SK-N-DZ (cell line): ENCODE results near the gene TRIM44.
A peak's percentile ranks its signal among the peaks of the same experiment; 100 is the strongest.

ENCODE experiments used
- DNase-seq: peaks from one replicate; pipeline ENCODE4 v3.0.0-alpha.2; 2015; ENCODE audit warnings: low spot score

The TRIM44 gene

DNA sequence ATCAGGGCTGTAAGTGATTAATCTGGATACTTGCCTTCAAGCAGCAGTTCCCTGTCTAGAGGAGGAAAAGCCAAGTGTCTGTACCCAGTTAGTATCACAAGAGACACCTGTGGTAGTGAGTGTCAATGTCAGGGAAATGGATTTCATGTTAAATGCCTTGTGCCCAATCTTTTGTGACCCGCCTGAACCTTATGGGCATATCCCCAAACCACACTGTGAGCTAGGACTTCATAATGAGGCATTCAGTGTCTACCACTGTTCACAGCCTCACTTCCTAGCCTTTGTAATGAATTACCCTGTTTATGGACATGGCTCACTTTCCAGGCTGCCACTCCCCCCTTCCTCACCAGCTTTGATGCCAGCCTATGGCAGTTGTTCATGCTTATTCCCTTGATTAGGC is 125.1 kb downstream of the TRIM44 start:
- no peak for DNase-seq

DNA sequence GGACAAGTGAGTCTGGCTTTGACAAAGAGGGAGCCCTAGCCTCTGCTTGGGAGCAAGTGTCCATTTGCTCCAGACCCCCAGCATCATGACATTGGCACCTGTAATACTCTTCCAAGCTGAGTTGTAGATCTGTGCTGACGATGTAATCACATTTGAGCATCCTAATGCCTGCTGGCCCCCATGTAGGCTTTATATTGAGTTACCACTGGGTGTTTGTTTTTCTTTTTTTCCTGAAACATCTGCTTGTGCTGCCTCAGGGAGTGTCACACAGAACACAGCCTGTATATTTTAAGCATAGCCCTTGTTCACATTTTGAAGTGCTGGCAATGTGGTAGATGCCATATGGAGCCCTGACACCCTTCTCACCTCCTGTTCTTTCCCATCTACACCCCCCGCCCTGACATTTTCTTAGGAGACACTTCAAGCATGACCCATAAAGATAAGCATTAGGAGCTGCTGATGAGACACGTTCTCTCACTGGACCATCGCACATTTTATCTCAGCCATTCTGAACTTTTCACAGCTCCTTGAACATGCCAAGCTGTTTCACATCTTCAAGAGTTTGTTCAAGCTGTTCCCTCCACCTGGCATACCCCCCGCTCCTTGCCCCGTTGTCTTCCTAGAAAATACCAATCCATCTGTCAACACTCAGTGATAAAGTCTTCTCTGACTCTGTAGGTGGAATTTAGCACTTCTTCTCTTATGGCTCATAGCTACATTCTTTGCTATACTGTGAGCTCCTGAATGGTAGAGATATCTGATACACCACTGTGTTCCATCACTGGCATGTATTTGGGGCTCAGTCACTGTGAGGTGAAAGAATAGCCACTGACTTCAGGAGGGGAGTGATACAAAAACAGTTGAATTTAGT is 128.7 kb downstream of the TRIM44 start:
- DNase-seq: peak; percentile 35

DNA sequence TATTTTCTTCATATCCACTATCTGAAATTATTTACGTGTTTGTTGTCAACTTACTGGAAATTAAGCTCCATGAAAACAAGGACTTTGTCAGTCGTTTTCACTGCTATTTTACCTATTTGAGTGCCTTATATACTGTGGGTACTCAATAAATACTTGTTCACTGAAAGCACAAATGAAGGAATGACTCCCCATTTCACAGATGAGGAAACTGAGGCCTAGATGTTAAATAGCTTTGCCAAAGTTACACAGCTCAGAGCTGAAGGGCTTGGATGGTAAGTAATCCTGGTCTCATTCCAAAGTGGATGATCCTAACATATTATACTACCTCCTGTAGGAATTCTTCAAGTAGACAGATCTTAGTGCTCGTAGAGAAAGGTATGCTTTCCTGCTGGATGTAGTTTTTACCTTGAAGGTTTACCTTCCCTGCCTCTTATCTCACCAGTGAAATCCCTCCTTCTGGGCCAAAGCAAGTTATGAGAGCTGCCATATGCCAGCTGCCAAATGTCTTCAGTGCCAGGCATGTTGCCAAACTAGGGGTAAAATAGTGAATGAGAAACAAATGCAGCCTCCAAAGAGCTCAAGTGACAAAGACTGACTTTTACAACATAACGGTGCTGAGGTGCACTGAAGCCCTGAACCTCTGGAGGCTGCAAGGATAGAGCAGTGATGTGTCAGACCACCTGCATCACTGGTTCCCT is 129.7 kb downstream of the TRIM44 start:
- no peak for DNase-seq

GRCh38 chr11:35792846-35793192 is 130.2 kb downstream of the TRIM44 start:
- DNase-seq: no peak

DNA sequence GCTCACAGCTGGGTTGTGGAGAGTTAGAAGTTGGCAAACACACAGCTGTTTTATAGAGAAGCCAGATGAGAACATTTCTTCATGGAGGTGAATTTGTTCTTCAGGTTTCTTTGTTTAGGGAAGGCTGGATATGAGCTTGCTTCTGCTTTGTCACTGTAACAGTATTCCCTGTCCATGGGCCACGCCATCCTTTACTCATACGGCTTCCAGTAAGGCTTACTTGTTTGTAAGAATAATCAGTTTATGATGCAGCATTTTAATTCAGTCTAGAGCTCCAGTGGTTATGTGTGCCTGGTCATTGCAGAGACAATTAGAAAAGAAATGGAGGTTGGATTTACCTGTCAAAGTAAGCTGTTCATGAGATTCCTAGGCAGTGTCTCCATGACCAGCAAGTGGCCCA is 131.8 kb downstream of the TRIM44 start:
- no peak for DNase-seq

DNA sequence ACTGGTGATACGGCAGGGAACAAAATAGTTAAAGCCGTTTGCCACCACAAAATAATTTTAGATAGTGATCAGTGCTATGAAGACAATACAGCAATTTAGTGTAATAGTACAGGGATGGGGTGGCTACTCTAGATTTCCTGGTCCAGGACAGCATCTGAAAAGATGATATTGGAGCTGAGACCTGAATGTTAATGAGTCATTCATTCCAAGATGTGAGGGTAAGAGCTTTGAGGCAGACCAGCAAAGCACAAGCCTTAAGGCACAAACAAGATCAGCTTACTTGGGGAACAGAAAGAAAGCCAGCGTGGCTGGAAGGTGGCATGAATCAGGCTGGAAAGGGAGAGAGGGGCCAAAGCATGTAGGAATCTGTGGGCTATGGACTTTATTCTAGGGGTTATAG is 132.3 kb downstream of the TRIM44 start:
- no peak for DNase-seq

DNA sequence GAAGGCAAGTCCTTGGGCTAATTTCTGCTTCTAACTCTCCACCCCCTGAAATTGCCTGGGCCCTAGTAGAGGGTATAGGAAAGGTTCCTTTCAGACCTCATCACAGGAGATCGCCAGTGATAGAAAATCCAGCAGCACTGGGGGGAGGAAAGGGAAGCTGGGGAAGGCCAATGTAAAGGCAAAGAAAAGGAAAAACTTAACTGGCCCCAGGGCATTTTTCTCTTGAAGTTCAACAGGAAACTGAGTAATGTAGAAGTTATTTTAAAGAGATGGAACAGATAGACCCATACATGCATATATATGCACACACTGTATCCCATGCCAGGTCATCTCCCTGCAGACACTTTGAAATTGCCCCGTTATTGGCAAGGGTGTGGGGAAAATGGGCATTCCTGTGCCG is 134.0 kb downstream of the TRIM44 start:
- no peak for DNase-seq

DNA sequence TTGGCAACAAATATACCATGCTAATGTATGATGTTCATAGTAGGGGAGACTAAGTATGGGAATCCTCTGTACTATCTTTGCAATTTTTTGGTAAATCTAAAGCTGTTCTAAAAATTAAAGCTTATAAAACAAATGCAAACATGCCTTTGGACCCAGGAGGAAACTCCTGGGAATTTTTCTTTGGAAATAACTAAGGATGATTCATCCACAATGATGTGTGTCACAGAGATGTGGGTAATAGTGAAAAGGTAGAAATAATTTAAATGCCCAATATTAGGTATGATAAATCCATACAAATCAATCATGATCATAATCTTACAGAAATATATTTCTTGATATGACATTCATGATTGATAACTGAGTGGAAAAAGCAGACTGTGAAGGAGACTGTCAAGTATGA is 135.8 kb downstream of the TRIM44 start:
- no peak for DNase-seq

DNA sequence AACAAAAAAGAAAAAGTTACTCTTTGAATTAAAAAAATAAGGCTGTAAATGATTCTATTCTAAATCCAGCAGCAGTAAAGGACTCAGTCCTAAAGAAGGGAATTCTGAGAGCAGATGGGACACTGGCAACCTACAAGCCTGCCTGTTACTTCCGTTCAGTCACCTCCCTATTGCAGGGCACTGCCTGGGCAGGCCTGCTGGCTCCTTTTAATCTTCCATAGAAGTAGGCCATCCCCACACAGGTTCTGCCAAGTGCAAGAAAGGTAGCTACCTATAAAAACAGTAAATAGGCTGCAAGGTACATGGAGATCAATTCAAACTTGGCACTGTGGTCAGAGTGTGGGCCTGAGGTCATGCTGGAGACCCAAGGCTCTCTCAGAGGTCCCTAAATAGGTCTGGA is 136.4 kb downstream of the TRIM44 start:
- DNase-seq: no peak

DNA sequence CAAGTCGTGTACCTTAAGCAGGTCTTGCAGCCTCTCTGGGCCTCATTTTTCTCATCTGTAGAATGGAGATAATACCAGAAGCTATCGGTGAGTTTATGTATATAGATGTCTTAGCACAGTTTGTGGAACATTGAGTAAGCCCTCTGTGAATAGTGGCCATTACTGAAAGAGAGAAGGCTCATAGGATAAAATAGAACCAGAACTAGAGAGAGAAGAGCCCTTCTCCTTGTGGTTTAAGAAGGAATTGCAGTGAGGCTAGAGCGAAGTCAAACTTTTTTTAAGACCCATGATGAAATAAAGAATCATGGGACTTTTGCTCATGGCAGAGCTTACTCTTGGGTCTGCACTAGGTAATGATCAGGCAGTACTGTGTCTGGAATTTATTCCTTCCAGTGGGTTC is 137.1 kb downstream of the TRIM44 start:
- DNase-seq: no peak

DNA sequence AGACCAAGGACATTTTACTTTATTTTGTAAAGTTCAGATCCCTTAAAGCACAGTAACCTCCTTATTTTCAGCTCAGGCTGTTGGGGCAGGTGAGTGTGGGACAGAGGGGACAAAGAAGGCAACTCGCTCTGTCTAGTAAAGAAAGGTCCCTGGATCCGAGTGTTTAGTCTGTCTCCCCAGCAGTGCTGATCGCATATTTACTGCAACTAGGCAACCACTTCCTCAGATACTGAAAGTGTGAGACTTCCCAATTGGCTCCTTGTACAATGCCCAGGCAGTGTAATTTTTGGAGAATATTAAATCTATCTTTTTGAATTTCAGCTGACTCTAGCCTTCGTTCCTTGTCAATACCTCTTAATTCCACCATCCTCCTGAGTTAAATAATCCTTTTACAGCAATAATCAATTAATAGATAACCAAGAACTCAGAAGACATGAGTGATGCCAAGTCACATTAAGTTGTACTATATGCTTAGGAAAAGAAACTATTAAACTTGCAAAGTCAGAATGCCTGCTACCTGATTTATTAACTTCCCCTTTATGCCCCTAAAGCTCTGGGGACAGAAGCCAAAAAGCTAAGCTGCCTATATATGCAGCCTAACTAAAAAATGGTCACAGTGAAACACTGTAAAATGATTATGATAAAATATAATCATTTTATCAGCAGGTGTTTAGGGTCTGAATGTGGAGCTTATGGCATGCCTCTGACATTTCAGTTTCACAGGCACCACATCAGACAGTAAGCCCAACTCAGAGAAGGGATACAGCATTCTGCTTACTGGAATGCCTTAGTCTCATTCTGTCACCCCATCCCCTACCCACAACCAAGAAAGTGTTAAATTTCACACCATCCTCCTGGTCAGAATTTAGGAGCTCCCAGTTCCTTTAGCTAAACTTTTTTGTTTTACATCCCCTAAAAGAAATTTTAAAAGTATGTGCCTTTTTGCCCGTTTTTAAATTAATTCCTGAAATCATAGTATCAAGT is 138.7 kb downstream of the TRIM44 start:
- DNase-seq: no peak

GRCh38 chr11:35802221-35802620 is 139.6 kb downstream of the TRIM44 start:
- no peak for DNase-seq

DNA sequence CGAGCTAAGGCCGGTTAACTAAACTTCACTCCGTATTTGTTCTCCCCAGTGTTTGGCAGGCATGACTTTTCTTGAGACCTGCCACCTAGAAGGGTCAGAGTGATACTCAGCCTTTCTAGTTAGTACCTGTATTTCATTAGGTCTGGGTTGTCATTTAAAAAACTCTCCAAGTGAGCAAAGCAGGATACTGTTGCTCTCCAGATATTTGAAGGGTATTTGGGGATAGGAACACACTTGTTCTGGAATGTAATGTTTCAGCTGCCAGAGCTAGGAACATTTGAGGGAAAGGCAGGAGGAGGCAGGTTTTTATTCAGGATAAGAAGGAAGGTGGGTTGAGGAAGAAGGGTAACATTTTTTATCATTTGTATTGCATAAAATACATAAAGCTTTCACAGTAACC is 140.1 kb downstream of the TRIM44 start:
- DNase-seq: no peak

- DNase-seq: no peak
Observed at GRCh38 chr11:35803115-35803514, 140.5 kb downstream of the TRIM44 start.

- no peak for DNase-seq
Observed at GRCh38 chr11:35804451-35805040, 142.0 kb downstream of the TRIM44 start.

- DNase-seq: no peak
Observed at GRCh38 chr11:35809561-35809960, 147.0 kb downstream of the TRIM44 start.

DNA sequence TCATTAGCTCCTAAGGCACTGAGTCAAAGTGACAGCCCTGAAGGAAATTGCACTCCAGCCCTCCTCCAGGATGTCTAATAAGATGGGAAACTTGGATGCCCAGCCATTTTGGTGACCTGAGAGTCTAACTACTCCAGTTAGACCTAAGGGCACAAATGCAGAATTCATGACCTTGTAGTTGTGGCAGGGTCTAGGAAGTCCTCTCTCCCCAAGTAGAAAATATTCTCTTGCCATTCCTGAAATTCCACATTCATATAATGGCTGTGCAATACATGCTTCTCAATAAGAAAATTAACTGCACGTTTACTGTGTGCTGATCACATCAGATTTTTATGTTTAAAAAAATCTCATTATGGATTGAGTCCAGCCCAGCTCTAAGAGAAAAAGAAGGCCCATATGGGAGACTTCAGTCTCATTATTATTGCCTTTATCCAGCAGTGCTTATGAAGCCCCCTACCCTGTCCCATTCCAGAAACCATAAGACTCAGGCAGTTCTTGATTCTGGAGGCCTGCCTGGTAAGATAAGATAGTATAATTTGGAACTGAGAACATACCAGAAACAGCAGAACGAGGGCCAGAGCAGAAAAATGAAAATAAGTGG is 147.6 kb downstream of the TRIM44 start:
- DNase-seq: no peak

DNA sequence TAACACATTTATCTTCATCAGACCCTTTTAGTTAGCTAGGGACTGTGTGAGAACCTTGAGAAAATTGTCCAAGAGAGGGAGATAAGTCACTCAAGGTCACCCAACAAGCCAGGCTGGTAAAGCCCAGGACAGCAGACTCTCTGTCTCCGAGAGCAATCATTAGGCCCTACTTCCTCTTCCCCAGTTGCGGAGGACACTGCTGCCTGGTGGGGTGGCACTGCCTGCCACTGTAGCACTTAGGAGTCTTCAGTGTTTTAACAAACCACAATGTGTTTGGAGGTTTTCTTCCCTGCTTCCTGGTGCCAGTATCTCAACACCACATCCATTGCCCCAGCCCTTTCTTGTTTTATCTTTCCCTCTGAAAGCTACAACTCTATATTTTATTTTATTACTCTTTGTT is 149.2 kb downstream of the TRIM44 start:
- DNase-seq: no peak

GRCh38 chr11:35812828-35813227 is 150.3 kb downstream of the TRIM44 start:
- DNase-seq: no peak

DNA sequence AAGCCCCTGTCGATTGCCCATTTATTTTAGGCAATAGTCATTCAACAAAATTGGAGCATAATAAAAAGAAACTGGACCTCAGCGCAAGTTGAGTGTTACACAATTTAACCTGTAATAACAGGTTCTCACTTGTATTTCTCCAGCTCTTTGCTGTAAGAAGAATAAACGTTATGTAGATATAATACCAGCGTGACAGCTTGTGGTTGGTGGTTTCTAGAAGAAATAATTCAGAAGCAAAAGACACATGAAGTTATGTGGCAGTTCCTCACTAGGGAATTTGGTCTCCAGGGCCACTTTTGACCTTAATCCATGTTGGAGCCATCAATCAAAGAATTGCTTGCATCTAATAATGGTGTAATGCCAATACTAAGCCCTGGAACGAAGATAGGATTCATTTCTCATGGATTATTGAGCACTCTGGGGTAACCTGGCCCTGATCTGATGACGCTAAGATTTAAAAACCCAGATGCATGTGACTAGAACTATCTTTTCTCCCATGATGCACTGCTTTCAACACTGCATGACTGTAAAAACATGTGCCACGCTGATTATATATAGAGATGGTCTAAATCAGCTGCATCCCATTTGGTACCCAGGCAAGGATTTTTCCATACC is 151.6 kb downstream of the TRIM44 start:
- DNase-seq: no peak
